Right cardiac atrium (tissue), 5 donors: Measurements from ENCODE around the gene NNAT. TPM values are rescaled to one million over a fixed set of nuclear protein-coding genes. Genes with fewer than 3 reads are reported as not detected.

ENCODE experiments used
- ATAC-seq, 2 donors: fragments of 200-7000 bp; cut with Tn5 transposase; one replicate each; pipeline versions ENCODE4 v1.8.0 to v1.9.1; 2020; ENCODE audit warnings: moderate library complexity in 2 of 2, mild to moderate bottlenecking in 1 of 2
- DNase-seq, 3 donors: peaks; one replicate each; pipeline ENCODE4 v3.0.0-alpha.2; 2020
- H3K27ac ChIP-seq: one replicate; pipeline ENCODE4 v1.5.1; 2013; ENCODE audit warnings: mild to moderate bottlenecking, low read length, control low read depth, moderate library complexity
- H3K27me3 ChIP-seq: one replicate; pipeline ENCODE4 v1.6.1; 2013; ENCODE audit not compliant: control insufficient read depth, insufficient read depth
- H3K4me1 ChIP-seq: one replicate; pipeline ENCODE4 v1.6.1; 2013; ENCODE audit warnings: low read length; ENCODE audit not compliant: control insufficient read depth, insufficient read depth
- H3K4me3 ChIP-seq: one replicate; pipeline ENCODE4 v1.5.1; 2013; ENCODE audit warnings: low read length, control low read depth
- H3K9me3 ChIP-seq: one replicate; pipeline ENCODE4 v1.6.1; 2013; ENCODE audit warnings: low read length; ENCODE audit not compliant: control insufficient read depth
- WGBS: extraction: QIAGEN DNeasy Blood & Tissue Kit; methylation state at CpG from one replicate; pipeline ENCODE4 v1.1.7; 2013; 5-methylcytosine and 5-hydroxymethylcytosine counted together
- intact Hi-C, 4 donors: fragments of 100-400 bp; cut with DNase I; formaldehyde crosslinking; loops; one replicate each; pipeline versions ENCODE4 v1.11.0 to v1.14.0; 2022 to 2023
- polyA plus RNA-seq: library from polyadenylated mRNA; stranded (reverse); fragments of 200-250 nt; gene quantifications from one replicate; pipeline ENCODE4 v1.2.3, GENCODE V29; 2013
- total RNA-seq, 4 donors: library from RNA; stranded (reverse); fragmentation: NEBNext Ultra II Directional; extraction: Animal tissue kit (Norgen Biotek cat#: 25700); gene quantifications; one replicate each; pipeline ENCODE4 v1.2.1, GENCODE V29; 2021
- donor health status: healthy with polysubstance abuse.
- donor health status: DM: no; HTN: yes; CAD: no.
- donor health status: DM: no; HTN: no; CAD: no.
- donor health status: DM: no; HTN: yes; CAD: no; lungs with severe emphysema.
- donor health status: DM: yes; HTN: yes; CAD: no.

NNAT gene
- total and polyA plus RNA-seq, 5 donors, result 0.60 to 1.2 (median 0.95) TPM; not detected in 1

- no peak for ATAC-seq
- intact Hi-C loops, result loop anchor here in 2 of 4 donors (10.0 kb wide), 3 partner anchors 427 to 757 kb away; no protein-coding TSS in a partner anchor
Observed at GRCh38 chr20:37567671-37568588, 46.9 kb downstream of the NNAT start.

GRCh38 chr20:37570419-37570818 is 49.4 kb downstream of the NNAT start:
- no peak overlapping the region for H3K4me3 ChIP-seq
- H3K4me1 ChIP-seq, result no peaks in the 10 kb centered on the region
- no peaks in the 10 kb centered on the region for H3K9me3 ChIP-seq
- ATAC-seq (no peak), DNase-seq (no peak)
- intact Hi-C loops, result no loop called here
- WGBS, result 96% methylated on average over 1 of the region's 1 CpG
- no peaks in the 10 kb centered on the region for H3K27me3 ChIP-seq
- H3K27ac ChIP-seq, result no peak overlapping the region

More at GRCh38 chr20:37567671-37568588, 46.9 kb downstream of the NNAT start:
- Histone ChIP-seq H3K4me1 (no peaks in the 10 kb centered on the region), H3K27ac (no peak overlapping the region), H3K4me3 (no peak overlapping the region), H3K27me3 (no peaks in the 10 kb centered on the region), H3K9me3 (no peaks in the 10 kb centered on the region)
- 5% methylated on average over 13 of the region's 13 CpGs for WGBS
- no peak for DNase-seq

- Histone ChIP-seq H3K27ac (no peak overlapping the region), H3K9me3 (no peaks in the 10 kb centered on the region), H3K27me3 (no peaks in the 10 kb centered on the region), H3K4me3 (no peak overlapping the region), H3K4me1 (no peaks in the 10 kb centered on the region)
- ATAC-seq (no peak), DNase-seq (no peak)
- intact Hi-C loops, result no loop called here
- 71% methylated on average over 6 of the region's 6 CpGs for WGBS
Observed at GRCh38 chr20:37571033-37571432, 50.0 kb downstream of the NNAT start.

Other genes with a start within 250 kb of the NNAT start
- 10 to 100 TPM; 22.9 to 30.6 (median 29.5) TPM for gene MANBAL, start 231.6 kb upstream of the NNAT start, total RNA-seq
- 34.8 TPM for gene MANBAL, start 231.6 kb upstream of the NNAT start, polyA plus RNA-seq
- 10 to 100 TPM; 11.8 to 14.0 (median 13.4) TPM for gene SRC, start 175.1 kb upstream of the NNAT start, total RNA-seq
- 9.5 TPM for gene SRC, start 175.1 kb upstream of the NNAT start, polyA plus RNA-seq
- 100 to 1,000 TPM in 1 of 4 donors, 10 to 100 TPM in 3; 87.4 to 103 (median 93.3) TPM for gene BLCAP, start 6.6 kb downstream of the NNAT start, total RNA-seq
- gene BLCAP, start 6.6 kb downstream of the NNAT start, polyA plus RNA-seq, result 97.9 TPM
- 10 to 100 TPM; 52.9 to 65.7 (median 59.5) TPM for gene CTNNBL1, start 172.8 kb downstream of the NNAT start, total RNA-seq
- 43.8 TPM for gene CTNNBL1, start 172.8 kb downstream of the NNAT start, polyA plus RNA-seq